Nephron progenitor cell (in vitro differentiated cells): ENCODE results near the gene NFKBIL1.

Experiments used
- DNase-seq: peaks from one replicate; pipeline ENCODE4 v3.0.0; 2021
- H3K27ac Mint-ChIP-seq: 2 replicates; pipeline ENCODE4 v1.8.0; 2021; ENCODE audit warnings: mild to moderate bottlenecking, moderate library complexity, mixed read lengths
- H3K27me3 Mint-ChIP-seq: 2 replicates; pipeline ENCODE4 v1.8.0; 2021; ENCODE audit warnings: mild to moderate bottlenecking, low read depth, mixed read lengths; ENCODE audit not compliant: poor library complexity
- H3K36me3 Mint-ChIP-seq: 2 replicates; pipeline ENCODE4 v1.8.0; 2021; ENCODE audit warnings: low read depth, mixed read lengths
- H3K4me1 Mint-ChIP-seq: 2 replicates; pipeline ENCODE4 v1.8.0; 2021; ENCODE audit warnings: mixed read lengths
- H3K4me3 Mint-ChIP-seq: 2 replicates; pipeline ENCODE4 v1.8.0; 2021; ENCODE audit warnings: mild to moderate bottlenecking, moderate library complexity, mixed read lengths
- H3K9me3 Mint-ChIP-seq: 2 replicates; pipeline ENCODE4 v1.8.0; 2021; ENCODE audit warnings: mild to moderate bottlenecking, moderate library complexity, mixed read lengths
- CTCF ChIP-seq: fragments of 200-600 bp; sonication (generic); IDR thresholded peaks from 2 replicates; pipeline ENCODE4 v1.5.0; 2021; ENCODE audit warnings: antibody characterized with exemption

Gene NFKBIL1

GRCh38 chr6:31569861-31570536, 22.6 kb downstream of the NFKBIL1 start:
- Mint-ChIP-seq H3K4me3 (no peak overlapping the region), H3K9me3 (no peaks in the 10 kb centered on the region), H3K27ac (no peak overlapping the region), H3K36me3 (no peaks in the 10 kb centered on the region), H3K27me3 (peaks cover 32% of the 10 kb centered on the region), H3K4me1 (peaks cover 29% of the 10 kb centered on the region)
- no peak for DNase-seq
- TF ChIP-seq CTCF: no peak

- peaks cover 49% of the 10 kb centered on the region for H3K27me3 Mint-ChIP-seq
- TF ChIP-seq CTCF: no peak
- H3K9me3 Mint-ChIP-seq: no peaks in the 10 kb centered on the region
- no peak within 1 kb of the TSS for H3K4me3 Mint-ChIP-seq
- no peak within 1 kb of the TSS for H3K27ac Mint-ChIP-seq
- DNase-seq: no peak
- peaks cover 44% of the 10 kb centered on the region for H3K4me1 Mint-ChIP-seq
- no peaks in the 10 kb centered on the region for H3K36me3 Mint-ChIP-seq
These were observed 24.9 kb downstream of the NFKBIL1 start, which contains the start of gene LTA for GRCh38 chr6:31572041-31572911. Gene LTA, plus strand, starts transcription at chr6:31572289. Its CDS starts 454 bp downstream, at chr6:31572743.

GRCh38 chr6:31573239-31574105, 26.1 kb downstream of the NFKBIL1 start:
- H3K36me3 Mint-ChIP-seq: no peaks in the 10 kb centered on the region
- no peak for DNase-seq
- H3K9me3 Mint-ChIP-seq: no peaks in the 10 kb centered on the region
- peaks cover 37% of the 10 kb centered on the region for H3K4me1 Mint-ChIP-seq
- TF ChIP-seq CTCF: no peak
- H3K27ac Mint-ChIP-seq: peak overlapping the region; percentile 40
- peaks cover 53% of the 10 kb centered on the region for H3K27me3 Mint-ChIP-seq
- H3K4me3 Mint-ChIP-seq: no peak overlapping the region

DNA sequence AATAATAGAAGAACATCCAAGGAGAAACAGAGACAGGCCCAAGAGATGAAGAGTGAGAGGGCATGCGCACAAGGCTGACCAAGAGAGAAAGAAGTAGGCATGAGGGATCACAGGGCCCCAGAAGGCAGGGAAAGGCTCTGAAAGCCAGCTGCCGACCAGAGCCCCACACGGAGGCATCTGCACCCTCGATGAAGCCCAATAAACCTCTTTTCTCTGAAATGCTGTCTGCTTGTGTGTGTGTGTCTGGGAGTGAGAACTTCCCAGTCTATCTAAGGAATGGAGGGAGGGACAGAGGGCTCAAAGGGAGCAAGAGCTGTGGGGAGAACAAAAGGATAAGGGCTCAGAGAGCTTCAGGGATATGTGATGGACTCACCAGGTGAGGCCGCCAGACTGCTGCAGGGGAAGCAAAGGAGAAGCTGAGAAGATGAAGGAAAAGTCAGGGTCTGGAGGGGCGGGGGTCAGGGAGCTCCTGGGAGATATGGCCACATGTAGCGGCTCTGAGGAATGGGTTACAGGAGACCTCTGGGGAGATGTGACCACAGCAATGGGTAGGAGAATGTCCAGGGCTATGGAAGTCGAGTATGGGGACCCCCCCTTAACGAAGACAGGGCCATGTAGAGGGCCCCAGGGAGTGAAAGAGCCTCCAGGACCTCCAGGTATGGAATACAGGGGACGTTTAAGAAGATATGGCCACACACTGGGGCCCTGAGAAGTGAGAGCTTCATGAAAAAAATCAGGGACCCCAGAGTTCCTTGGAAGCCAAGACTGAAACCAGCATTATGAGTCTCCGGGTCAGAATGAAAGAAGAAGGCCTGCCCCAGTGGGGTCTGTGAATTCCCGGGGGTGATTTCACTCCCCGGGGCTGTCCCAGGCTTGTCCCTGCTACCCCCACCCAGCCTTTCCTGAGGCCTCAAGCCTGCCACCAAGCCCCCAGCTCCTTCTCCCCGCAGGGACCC, 27.0 kb downstream of the NFKBIL1 start:
- Mint-ChIP-seq H3K36me3 (no peaks in the 10 kb centered on the region), H3K4me3 (no peak overlapping the region), H3K9me3 (no peaks in the 10 kb centered on the region), H3K27me3 (peaks cover 47% of the 10 kb centered on the region), H3K4me1 (peaks cover 37% of the 10 kb centered on the region), H3K27ac (peak overlapping the region; percentile 40)
- no peak for DNase-seq
- TF ChIP-seq CTCF: no peak

DNA sequence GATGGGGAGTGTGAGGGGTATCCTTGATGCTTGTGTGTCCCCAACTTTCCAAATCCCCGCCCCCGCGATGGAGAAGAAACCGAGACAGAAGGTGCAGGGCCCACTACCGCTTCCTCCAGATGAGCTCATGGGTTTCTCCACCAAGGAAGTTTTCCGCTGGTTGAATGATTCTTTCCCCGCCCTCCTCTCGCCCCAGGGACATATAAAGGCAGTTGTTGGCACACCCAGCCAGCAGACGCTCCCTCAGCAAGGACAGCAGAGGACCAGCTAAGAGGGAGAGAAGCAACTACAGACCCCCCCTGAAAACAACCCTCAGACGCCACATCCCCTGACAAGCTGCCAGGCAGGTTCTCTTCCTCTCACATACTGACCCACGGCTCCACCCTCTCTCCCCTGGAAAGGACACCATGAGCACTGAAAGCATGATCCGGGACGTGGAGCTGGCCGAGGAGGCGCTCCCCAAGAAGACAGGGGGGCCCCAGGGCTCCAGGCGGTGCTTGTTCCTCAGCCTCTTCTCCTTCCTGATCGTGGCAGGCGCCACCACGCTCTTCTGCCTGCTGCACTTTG, 28.0 kb downstream of the NFKBIL1 start, which contains the start of gene TNF:
TNF (plus strand) TSS at position 231 of the 567 bp plus-strand sequence; CDS start at position 408, 177 bp downstream.
- no peak within 1 kb of the TSS for H3K27ac Mint-ChIP-seq

More for the DNA sequence above, 28.0 kb downstream of the NFKBIL1 start, which contains the start of gene TNF:
- H3K4me3 Mint-ChIP-seq: no peak within 1 kb of the TSS
- peaks cover 39% of the 10 kb centered on the region for H3K4me1 Mint-ChIP-seq
- peaks cover 45% of the 10 kb centered on the region for H3K27me3 Mint-ChIP-seq
- no peaks in the 10 kb centered on the region for H3K36me3 Mint-ChIP-seq
- no peaks in the 10 kb centered on the region for H3K9me3 Mint-ChIP-seq
- no peak for TF ChIP-seq CTCF
- DNase-seq: no peak
